Erythroblast (primary cell): ENCODE data around the gene PLCH1.

ENCODE experiments used
- GATA1 ChIP-seq: IDR thresholded peaks from 2 replicates; pipeline ENCODE4 v1.6.1; 2011; ENCODE audit warnings: low read depth, mild to moderate bottlenecking, control low read depth, low read length, moderate library complexity
- POLR2A ChIP-seq: IDR thresholded peaks from 2 replicates; pipeline ENCODE4 v1.6.1; 2011; ENCODE audit warnings: mild to moderate bottlenecking, low read length

- no peak for TF ChIP-seq POLR2A
- no peak for TF ChIP-seq GATA1
Measured at GRCh38 chr3:155605571-155605970, 139.3 kb downstream of the PLCH1 start.
